GM18505 (cell line): ENCODE results near the gene PTPRC.
A peak's percentile ranks its signal among the peaks of the same experiment; 100 is the strongest.

Source experiments
- ATAC-seq: cut with Tn5 transposase; IDR thresholded peaks from one replicate; pipeline ENCODE4 v1.9.1; 2021; ENCODE audit not compliant: unreplicated experiment
- POLR2A ChIP-seq: IDR thresholded peaks from 4 replicates; pipeline ENCODE4 v1.6.1; 2011; ENCODE audit warnings: borderline replicate concordance; ENCODE audit not compliant: insufficient read depth, insufficient read length; ENCODE audit errors: extremely low read depth

PTPRC gene

GRCh38 chr1:198726455-198726854 lies 87.6 kb downstream of the PTPRC start:
- ATAC-seq = no peak
- TF ChIP-seq POLR2A = no peak

DNA sequence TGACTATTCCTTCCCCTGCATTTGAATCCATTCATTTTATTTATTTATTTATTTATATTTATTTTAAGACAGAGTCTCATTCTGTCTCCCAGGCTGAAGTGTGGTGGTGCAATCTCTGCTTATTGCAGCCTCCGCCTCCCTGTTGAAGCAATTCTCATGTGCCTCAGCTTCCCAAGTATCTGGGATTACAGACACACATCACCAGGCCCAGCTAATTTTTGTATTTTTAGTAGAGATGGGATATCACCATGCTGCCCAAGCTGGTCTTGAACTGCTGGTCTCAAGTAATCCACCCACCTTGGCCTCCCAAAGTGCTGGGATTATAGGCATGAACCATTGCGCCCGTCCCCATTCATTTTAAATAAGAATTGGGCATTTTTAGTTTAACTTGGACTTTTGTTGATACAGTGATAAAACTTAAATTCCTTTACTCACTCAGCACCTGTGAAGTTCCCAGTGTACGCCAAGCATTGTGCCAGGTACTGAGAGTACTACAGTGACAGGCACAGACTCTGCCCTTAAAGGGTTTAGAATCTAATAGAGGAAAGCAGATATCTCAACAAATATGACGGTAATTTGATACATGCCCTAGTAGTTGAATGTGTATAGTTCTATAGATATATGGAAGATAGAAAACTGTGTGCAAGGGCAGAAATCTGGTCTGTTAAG lies 90.5 kb downstream of the PTPRC start:
- no peak for ATAC-seq
- no peak for TF ChIP-seq POLR2A

DNA sequence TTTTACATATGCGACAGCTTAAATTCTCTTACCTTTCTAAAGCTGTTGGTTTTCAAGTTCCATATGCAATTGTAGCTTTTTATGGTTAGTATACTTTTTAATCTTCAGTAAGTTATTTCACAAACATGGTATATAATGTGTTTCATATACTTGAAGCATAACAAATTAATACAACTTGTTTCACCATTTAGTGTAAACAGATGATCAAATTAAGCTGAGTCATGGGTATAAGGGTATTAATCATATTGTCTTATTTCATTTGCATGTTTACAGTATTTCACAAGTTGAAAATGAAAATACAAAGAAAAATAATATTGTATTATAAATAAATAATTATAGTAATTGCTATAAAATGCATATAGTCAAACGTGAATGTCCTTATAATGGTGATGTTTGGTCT lies 92.1 kb downstream of the PTPRC start:
- no peak for TF ChIP-seq POLR2A
- no peak for ATAC-seq

DNA sequence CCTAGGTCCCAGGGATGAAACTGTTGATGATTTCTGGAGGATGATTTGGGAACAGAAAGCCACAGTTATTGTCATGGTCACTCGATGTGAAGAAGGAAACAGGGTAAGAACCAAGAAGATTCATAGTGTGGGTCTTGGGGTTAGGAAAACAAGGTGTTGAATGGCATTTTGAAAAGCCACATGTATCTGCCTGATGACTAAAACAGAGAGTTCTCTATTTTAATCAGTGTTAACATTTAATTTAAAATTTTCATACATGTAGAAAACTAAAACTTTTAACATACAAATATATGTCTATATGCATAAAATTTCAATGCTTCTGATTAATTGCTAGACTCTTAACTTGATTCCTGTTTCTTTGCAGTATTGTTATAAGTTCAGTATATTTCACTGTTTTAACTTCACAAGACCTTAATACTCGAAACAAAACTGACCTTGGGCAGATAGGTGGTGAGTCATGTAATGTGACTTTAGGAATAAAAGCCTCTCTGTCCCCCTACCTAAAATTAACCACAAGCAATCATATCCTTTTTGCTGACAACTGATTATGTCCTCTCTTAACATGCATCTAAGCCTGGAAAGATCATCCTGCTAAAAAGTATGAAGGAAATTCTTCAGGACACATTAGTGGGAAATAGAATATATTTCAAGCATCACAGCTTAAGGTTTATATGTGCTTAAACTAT lies 95.6 kb downstream of the PTPRC start:
- ATAC-seq = peak; percentile 91
- TF ChIP-seq POLR2A = no peak

DNA sequence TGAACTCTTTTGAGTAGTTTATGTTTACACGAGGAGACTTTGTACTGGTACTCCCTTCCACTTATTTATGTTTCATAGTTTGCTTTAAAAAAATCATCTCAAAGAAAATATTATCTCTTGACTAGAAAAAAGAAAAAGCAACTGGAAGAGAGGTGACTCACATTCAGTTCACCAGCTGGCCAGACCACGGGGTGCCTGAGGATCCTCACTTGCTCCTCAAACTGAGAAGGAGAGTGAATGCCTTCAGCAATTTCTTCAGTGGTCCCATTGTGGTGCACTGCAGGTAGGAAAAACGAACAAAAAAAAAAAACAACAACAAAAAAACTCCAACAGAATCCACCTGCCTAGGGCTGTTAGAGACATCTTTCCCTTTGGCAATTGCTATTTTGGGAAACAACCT lies 102.9 kb downstream of the PTPRC start:
- no peak for ATAC-seq

GRCh38 chr1:198747127-198747526 lies 108.3 kb downstream of the PTPRC start:
- no peak for TF ChIP-seq POLR2A
- ATAC-seq = no peak

More for the DNA sequence above, 102.9 kb downstream of the PTPRC start:
- no peak for TF ChIP-seq POLR2A

DNA sequence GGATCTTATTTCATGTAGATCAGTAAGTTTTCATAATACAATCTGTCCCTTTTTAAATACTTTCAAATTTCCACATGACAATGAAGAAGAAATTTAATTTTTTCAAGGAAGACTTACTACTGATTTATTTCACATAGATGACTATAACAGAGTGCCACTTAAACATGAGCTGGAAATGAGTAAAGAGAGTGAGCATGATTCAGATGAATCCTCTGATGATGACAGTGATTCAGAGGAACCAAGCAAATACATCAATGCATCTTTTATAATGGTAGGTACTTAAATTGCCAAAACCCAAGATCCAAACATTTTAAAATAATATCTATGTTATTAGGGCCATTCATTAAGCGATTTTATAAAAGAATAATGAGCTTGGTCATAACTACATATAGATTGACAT lies 110.4 kb downstream of the PTPRC start:
- ATAC-seq = no peak
- TF ChIP-seq POLR2A = no peak

DNA sequence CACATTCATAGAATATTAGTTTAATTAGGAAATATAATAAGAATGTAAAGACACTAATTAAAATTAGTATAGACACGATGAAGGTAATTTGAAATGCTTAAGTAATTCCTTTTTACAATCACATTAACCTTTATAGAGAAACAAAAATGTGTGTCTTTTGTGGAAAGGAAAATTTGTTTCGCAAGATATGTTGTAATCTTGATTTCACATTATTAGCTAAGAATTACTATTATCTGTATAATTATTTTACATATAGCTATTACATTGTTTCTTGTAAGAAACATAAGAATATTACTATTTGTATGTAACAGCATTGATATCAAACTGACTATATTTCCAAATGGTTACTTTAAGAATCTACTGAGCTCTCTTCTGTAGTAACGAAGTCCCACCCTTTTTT lies 111.2 kb downstream of the PTPRC start:
- no peak for ATAC-seq
- TF ChIP-seq POLR2A = no peak

DNA sequence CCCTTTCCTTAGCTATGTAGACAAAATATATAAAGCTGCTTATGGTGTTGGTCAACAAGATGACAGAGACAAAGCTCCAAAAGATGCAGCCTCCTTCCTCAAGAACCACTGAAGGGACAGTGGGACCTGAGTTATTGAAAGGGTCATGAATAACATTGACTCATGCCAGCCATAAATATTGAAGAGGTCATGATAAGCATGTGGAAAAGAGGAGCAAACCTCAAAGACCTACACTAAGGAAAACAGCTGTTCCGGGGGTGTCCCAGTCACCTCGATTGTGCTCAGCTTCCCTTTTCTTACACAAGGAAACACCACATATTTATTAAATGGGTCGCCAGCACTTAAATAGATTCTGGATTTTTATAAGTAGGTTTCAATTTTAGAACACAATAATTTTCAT lies 112.9 kb downstream of the PTPRC start:
- no peak for TF ChIP-seq POLR2A
- ATAC-seq = no peak

- no peak for ATAC-seq
- no peak for TF ChIP-seq POLR2A
Observed at GRCh38 chr1:198754670-198755069, 115.8 kb downstream of the PTPRC start.

- TF ChIP-seq POLR2A = no peak
- no peak for ATAC-seq
Observed at GRCh38 chr1:198755715-198756114, 116.9 kb downstream of the PTPRC start.

DNA sequence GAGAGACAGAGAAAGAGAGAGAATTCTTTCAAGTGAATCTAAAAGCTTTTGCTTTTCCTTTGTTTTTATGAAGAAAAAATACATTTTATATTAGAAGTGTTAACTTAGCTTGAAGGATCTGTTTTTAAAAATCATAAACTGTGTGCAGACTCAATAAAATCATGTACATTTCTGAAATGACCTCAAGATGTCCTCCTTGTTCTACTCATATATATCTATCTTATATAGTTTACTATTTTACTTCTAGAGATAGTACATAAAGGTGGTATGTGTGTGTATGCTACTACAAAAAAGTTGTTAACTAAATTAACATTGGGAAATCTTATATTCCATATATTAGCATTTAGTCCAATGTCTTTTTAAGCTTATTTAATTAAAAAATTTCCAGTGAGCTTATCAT lies 117.6 kb downstream of the PTPRC start:
- no peak for ATAC-seq
- TF ChIP-seq POLR2A = no peak

DNA sequence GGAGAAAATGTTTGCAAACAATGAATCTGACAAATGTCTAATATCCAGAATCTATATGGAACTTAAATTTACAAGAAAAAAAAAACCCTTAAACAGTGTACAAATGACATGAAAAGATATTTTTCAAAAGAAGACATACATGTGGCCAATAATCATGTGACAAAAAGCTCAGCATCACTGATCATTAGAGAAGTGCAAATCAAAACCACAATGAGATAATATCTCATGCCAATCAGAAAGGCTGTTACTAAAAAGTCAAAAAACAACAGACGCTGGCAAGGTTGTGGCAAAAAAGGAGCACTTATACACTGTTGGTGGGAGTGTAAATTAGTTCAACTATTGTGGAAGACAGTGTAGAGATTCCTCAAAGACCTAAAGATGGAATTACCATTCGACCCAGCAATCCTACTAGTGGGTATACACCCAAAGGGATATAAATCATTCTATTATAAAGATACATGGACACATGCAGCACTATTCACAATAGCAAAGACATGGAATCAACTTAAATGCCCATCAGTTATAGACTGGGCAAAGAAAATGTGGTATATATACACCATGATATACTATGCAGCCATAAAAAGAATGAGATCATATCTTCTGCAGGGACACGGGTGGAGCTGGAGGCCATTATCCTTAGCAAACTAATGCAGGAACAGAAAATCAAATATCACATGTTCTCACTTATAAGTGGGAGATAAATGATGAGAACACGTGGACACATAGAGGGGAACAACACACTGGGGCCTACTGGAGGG lies 123.2 kb downstream of the PTPRC start:
- TF ChIP-seq POLR2A = no peak
- no peak for ATAC-seq

- ATAC-seq = no peak
- TF ChIP-seq POLR2A = no peak
Observed at GRCh38 chr1:198763298-198763714, 124.5 kb downstream of the PTPRC start.

- TF ChIP-seq POLR2A = no peak
- no peak for ATAC-seq
Observed at GRCh38 chr1:198764748-198765147, 125.9 kb downstream of the PTPRC start.

- TF ChIP-seq POLR2A = no peak
- no peak for ATAC-seq
Observed at GRCh38 chr1:198765416-198765815, 126.6 kb downstream of the PTPRC start.
